Activated naive CD4-positive, alpha-beta T cell (primary cell): ENCODE measurements around the gene FAM181A.

Experiments
- DNase-seq, 4 experiments: peaks; one replicate each; lab custom pipeline; 2025; lab: John Stamatoyannopoulos, UW

The FAM181A gene

GRCh38 chr14:93926873-93927799, at the start of gene FAM181A:
Gene FAM181A, plus strand, starts transcription at chr14:93927344. Its CDS starts 942 bp downstream, at chr14:93928286.
- no peak for DNase-seq

GRCh38 chr14:93878212-93878611, 48.9 kb upstream of the FAM181A start:
- no peak for DNase-seq

GRCh38 chr14:93878871-93879270, 48.3 kb upstream of the FAM181A start:
- no peak for DNase-seq

- no peak for DNase-seq
These were observed 47.7 kb upstream of the FAM181A start for GRCh38 chr14:93879362-93879983.

- DNase-seq, result no peak
These were observed 46.9 kb upstream of the FAM181A start for GRCh38 chr14:93880021-93880820.

GRCh38 chr14:93884950-93885349, 42.2 kb upstream of the FAM181A start:
- no peak for DNase-seq

- DNase-seq, result no peak
These were observed 38.1 kb upstream of the FAM181A start for GRCh38 chr14:93888995-93889394.

GRCh38 chr14:93889739-93890483, 37.2 kb upstream of the FAM181A start:
- DNase-seq, result no peak

- no peak for DNase-seq
These were observed 35.2 kb upstream of the FAM181A start for GRCh38 chr14:93891756-93892504.

GRCh38 chr14:93892505-93892839, 34.7 kb upstream of the FAM181A start:
- DNase-seq, result no peak

- peak; percentile 58 to 68 (median 63) for DNase-seq
These were observed 34.1 kb upstream of the FAM181A start for GRCh38 chr14:93892923-93893558.

- DNase-seq, result no peak
These were observed 33.4 kb upstream of the FAM181A start for GRCh38 chr14:93893661-93894261.

- no peak for DNase-seq
These were observed 32.0 kb upstream of the FAM181A start for GRCh38 chr14:93895023-93895604.

- DNase-seq, result no peak
These were observed 29.7 kb upstream of the FAM181A start for GRCh38 chr14:93897476-93897845.

- no peak for DNase-seq
These were observed 29.0 kb upstream of the FAM181A start for GRCh38 chr14:93898081-93898611.

GRCh38 chr14:93898731-93899130, 28.4 kb upstream of the FAM181A start:
- DNase-seq, result no peak

GRCh38 chr14:93901813-93902212, 25.3 kb upstream of the FAM181A start:
- DNase-seq, result no peak

- DNase-seq, result no peak
These were observed 24.4 kb upstream of the FAM181A start for GRCh38 chr14:93902619-93903307.
